Stromal cell of bone marrow (primary cell): Measurements from ENCODE around the gene ACD.

Experiments
- DNase-seq: peaks from one replicate; pipeline ENCODE4 v3.0.0-alpha.2; 2012; ENCODE audit warnings: low read depth

The ACD gene

DNA sequence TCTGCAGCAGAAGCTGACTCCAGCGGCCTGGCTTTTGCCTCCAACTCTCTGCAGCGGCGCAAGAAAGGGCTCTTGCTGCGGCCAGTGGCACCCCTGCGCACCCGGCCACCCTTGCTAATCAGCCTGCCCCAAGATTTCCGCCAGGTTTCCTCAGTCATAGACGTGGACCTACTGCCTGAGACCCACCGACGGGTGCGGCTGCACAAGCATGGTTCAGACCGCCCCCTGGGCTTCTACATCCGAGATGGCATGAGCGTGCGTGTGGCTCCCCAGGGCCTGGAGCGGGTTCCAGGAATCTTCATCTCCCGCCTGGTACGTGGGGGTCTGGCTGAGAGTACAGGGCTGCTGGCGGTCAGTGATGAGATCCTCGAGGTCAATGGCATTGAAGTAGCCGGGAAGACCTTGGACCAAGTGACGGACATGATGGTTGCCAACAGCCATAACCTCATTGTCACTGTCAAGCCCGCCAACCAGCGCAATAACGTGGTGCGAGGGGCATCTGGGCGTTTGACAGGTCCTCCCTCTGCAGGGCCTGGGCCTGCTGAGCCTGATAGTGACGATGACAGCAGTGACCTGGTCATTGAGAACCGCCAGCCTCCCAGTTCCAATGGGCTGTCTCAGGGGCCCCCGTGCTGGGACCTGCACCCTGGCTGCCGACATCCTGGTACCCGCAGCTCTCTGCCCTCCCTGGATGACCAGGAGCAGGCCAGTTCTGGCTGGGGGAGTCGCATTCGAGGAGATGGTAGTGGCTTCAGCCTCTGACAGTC is 2.0 kb upstream of the ACD start:
- DNase-seq, result no peak

DNA sequence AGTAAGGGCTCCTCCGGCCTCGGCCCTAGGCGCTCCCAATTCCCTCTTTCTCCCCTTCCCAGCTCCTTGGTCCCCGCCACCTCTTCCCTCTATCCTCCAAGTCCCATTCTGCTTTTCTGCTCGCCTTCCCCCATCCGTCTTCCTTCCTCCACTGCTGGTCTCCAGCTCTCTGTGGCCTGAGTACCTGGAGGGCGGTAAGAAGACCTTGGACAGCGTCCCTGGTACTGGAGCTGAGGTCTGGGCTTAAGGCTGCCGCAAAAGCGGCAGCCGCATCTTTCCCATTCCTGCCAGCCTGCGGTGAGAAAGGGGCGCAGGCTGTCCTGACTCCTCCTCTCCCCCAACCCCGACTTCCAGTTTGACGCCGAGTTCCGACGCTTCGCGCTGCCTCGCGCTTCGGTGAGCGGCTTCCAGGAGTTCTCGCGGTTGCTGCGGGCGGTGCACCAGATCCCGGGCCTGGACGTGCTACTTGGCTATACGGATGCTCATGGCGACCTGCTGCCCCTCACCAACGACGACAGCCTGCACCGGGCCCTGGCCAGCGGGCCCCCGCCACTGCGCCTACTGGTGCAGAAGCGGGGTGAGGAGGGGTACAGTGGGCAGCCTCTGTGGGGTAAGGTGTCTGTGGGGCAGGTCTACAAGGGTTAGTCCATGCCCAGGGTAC is 1.2 kb upstream of the ACD start:
- no peak for DNase-seq

DNA sequence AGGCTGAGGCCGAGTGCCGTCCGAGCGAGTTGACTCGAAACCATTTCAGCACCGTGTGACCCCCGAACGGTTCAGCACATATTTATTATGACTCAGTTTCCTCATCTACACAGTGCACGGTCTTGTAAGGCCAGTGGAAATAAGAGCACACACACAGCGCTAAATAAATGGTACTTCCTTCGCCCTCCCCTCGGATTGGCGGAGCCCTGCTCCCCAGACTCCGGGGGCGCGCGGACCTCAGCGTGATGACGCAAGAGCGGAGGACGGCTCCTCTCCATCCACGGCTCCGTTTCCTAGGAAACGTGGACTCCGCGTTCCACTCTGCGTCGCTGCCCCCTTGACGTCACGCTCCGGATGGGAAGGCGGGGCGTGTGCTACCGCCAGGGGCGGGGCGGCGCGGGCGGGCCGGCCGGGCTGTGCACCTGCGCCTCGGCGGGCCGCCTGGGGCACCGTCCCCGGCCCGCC is 536 bp upstream of the ACD start, which contains the start of gene PARD6A:
PARD6A (plus strand) TSS at position 397 of the 465 bp plus-strand sequence. CDS start 79 bp downstream, outside the sequence.
- peak; percentile 95 for DNase-seq

DNA sequence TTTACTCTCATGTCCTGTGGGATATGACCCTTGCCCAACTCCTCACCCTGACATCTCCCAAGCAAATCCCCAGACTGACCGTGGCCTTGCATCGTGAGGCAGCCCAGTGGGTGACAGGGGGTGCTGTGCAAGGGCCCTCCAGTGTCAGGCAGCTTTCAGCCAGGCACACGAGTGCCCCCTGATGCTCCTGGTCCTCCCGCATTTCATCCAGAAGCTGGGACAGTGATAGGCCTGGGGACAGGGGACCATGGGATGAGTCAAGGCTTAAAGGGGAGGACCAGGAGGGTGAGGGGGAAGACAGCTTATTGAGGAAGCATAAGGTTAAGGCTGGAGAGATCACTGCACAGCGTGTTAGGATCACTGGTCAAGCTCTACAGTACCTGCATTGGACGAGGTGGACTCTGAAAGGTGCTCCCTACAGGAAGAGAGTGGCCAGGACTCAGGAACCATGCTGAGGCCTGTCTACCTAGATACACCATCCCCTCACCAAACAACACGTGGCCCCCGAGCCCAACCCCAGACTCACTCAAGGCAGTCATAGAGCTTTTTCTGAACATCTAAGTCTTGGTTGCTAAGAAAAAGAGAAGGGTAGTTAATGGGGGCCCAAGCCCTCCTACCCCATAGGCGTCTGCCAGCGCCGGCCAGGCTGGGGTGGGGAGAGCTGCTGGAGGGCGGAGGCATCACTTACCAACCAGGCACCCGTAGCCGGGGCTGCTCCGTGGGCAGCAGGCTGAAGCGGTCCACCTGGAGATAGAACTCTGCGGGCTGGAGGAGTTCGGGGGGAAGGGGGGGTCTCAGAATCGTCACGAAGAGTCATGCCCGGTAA is 998 bp downstream of the ACD start:
- DNase-seq, result no peak

DNA sequence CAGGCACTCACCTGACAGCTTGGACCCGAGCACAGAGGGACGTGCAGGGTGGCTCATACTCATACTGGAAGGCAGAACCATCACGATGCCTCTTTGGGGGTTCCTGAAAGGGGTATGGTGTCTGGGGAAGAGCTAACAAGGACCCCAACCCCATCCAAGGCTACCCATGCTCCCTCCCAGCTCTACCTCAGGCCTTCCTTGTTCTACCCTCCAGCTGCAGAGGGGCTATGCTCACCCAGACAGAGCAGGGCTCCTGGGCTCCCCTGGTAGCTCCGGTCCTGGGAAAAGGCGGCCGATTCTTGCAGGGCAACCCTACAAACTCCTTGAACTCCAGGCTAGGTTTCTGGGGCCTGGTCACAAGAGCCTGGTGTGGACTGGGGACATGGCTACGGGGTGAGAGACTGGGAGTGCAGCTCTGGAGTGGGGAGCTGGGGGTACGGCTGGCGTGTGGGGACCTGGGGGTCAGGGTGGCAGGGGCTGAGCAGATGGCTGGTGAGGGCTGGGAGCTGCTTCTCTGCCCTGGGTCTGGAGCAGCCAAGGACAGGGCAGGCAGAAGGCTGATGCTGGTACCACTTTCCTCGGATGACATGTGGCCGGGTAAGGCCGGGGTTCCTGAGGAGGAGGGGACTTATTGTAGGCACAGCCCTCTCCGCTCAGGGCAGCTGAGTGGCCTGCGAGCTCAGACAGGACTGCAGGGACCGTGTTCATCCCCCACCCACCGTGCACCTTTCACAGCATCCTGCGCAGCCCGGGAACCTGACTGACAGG is 2.1 kb downstream of the ACD start:
- no peak for DNase-seq

DNA sequence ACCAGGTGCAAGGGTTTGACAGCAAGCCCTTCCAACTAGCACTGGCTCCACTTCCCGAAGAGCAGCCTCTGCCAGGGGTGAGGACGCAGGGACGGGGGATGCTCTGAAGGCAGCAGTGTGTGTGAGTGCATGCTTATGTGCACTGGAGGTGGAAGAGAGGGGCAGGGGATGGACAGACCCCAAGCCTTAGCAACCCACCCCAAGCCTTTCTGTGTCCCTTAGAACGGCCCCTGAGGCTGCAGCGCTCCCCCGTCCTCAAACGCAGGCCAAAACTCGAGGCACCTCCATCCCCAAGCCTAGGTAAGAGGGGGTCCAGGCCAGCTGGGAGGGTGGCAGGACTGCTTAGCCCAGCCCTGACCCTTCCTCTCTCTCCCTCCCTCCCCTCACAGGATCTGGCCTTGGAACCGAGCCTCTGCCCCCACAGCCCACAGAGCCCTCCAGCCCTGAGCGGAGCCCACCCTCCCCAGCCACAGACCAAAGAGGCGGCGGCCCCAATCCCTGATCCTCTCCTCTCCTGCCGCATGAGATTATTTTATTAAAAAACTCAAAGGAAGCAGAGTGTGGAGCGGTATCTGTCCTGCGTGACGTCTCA is 2.9 kb downstream of the ACD start:
- no peak for DNase-seq

DNA sequence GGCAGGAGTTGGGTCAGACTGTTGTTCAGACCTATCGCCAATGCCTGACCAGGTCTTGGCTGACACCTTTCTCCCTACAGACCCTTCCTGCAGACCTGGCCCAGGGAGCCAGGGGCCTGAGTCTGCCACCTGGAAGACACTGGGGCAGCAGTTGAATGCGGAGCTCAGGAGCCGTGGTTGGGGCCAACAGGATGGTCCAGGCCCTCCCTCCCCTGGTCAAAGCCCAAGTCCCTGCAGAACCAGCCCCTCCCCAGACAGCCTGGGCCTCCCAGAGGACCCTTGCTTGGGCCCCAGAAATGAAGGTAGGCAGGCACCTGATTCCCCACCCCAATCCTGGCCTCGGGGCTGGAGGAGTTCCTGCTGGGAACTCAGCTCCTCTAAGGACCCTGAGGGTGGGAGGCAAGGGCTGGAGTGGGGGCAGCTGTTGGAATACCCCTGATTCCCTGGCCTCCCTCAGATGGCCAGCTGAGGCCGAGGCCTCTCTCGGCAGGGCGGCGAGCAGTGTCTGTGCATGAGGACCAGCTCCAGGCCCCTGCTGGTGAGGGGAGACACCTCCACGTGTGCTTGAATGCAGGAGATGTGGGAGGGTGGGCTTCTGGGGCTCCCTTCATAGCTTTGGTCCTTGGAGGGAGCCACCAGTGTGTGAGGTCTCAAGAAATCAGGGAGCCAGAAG is 3.6 kb downstream of the ACD start:
- no peak for DNase-seq

DNA sequence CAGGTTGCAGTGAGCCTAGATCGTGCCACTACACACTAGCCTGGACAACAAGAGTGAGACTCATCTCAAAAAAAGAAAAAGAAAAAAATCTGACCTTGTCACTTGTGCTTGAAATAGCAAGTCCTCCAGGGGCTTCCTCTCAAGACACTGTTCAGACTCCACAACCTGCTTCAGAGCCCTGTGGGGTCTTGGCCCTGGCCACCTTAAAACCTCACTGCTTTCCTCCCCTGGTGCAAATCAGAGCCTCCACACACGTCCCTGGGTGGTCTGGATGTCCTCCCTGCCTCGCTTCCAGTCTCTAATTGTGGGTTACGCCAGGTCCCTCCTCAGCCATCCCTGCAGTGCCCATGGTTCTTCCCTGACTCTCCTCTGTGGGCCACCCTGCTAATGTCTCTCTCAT is 4.7 kb downstream of the ACD start:
- no peak for DNase-seq

DNA sequence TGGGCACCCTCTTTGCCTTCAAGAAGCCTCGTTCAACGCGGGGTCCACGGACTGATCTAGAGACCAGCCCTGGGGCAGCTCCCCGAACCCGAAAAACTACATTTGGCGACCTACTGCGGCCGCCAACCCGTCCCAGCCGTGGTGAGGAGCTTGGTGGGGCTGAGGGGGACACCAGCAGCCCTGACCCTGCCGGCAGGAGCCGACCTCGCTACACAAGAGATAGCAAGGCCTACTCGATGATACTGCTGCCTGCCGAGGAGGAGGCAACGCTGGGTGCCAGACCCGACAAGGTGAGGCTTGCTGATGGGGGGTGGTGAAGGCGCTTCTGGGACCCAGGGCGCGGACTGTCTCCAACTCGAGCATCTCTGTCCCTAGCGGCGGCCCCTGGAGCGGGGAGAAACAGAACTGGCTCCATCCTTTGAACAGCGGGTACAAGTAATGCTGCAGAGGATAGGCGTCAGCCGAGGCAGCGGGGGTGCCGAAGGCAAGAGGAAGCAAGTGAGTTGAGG is 5.6 kb downstream of the ACD start:
- no peak for DNase-seq

DNA sequence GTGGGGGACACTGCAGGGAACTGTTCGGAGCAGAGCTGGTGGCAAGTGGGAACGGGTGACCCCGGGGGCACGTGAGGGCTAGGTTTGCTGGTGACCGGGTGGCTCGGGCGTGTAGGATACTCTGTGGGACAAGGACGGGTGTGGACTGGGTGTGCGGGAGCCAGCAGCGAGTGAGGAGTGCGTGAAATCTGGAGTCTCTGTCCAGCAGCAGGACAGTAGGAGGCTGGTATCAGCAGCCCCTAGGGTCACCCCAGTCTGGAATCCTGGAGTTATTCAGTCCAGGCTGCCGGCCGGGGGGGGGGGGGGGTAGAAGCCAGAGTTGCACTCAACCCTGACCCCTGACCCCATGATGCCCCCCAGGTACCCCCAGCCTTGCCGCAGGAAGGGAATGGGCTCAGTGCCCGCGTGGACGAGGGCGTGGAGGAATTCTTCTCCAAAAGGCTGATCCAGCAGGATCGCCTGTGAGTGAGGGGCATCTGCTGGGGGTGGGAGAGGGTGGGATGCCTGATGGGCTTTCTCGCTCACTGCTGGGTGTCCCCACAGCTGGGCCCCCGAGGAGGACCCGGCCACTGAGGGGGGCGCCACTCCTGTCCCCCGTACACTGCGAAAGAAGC is 6.2 kb downstream of the ACD start:
- no peak for DNase-seq

DNA sequence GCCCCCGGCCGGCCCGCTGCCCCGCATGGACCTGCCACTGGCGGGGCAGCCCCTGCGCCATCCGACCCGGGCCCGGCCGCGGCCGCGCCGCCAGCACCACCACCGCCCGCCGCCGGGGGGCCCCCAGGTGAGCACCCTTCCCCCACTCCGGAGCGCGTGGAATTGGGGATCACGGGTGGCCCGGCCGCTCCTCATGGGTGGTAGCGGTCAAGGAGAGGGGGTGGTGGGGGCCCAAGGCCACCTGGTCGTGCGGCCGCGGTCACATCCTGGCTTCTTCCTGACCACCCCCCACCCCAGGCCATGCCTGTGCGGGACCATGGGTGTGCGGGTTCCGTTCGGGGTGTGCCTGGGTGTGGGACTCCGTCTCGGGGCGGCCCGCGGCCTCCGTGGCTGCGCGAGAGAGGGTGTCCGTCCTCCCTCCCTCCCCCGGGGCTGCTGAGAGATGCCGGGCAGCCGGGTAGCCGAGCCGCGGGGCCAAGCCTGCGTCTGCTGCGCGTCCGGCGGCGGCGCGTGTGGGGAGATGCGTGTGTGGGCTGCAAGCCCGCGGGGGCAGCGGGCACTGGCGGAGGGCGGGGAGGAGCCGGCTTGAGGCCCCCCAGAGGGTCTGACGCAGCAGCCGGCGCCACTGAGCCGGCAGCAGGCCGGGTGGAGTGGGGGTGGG is 6.8 kb downstream of the ACD start:
- no peak for DNase-seq

DNA sequence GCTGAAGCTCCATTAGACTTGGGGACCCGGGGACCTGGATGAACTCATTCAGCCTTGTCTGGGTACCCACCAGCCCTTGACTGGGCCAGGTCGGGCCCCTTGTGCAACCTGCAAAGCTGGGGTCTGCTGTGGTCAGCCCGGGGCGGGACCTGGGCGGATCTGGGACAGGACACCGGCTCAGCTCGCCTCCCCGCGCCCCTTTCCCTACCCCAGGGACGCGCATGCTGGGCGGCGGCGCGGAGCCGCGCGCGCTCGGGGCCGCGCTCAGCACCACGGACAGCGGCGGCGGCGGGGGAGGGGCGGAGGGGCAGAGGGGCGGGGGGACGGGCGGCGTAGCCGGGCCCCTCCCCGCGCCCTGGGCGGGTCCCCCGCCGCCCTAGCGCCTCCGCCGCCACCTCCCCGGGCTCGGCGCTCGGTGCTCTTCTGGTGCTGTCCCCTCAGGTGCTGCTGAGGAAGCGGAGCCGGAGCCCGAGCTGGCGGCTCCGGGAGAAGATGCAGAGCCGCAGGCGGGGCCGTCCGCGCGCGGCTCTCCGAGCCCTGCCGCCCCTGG is 7.4 kb downstream of the ACD start:
- no peak for DNase-seq

DNA sequence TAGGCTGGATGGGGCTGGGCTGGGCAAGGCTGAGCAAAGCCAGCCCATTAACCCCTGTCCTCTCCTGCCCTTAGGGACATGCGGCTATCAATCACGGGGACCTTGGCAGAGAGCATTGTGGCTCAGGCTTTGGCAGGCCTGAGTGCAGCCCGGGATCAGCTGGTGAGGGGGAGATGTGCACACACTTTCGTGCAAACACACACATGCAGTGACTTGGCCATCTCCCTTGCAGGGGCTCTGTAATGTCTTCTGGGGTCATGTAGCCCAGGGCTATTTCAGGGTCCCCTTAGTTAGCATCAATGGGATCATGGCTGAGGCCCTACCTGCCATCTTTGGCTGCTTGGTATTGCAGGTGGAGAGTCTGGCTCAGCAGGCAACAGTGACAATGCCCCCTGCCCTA is 8.2 kb downstream of the ACD start:
- no peak for DNase-seq

DNA sequence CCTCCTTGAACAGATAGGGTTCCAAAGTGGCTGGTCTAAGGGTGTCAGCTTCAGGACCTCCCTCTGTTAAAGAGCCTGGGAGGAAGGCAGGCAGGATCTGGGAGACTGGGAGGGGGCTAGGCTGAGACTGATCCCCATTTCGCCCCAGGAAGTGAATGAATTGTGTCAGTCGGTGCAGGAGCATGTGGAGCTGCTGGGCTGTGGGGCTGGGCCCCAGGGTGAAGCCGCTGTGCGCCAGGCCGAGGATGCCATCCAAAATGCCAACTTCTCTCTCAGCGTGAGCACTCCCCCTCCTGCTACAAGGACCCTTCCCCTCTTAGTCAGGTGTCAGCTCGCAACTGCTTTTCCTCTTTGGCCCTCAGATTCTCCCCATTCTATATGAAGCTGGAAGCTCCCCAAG is 9.0 kb downstream of the ACD start:
- no peak for DNase-seq

DNA sequence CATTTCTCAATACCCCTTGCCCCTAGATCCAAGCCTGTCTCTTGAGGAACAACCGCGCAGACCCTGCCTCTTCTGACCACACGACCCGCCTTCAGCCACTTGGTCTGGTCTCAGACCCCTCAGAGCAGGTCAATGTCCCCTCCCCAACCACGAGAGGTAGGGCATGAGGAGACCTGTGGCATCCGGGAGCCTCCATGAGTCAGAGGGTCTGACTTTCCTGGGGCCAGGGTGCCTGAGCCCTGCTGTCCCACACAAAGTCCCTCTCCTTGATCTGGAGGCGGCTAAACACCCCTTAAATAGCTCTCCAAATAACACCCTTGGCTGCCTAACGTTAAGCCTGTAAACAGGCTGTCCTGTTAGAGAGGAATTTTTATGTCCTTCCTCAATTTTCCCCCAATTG is 10.0 kb downstream of the ACD start:
- DNase-seq, result no peak

DNA sequence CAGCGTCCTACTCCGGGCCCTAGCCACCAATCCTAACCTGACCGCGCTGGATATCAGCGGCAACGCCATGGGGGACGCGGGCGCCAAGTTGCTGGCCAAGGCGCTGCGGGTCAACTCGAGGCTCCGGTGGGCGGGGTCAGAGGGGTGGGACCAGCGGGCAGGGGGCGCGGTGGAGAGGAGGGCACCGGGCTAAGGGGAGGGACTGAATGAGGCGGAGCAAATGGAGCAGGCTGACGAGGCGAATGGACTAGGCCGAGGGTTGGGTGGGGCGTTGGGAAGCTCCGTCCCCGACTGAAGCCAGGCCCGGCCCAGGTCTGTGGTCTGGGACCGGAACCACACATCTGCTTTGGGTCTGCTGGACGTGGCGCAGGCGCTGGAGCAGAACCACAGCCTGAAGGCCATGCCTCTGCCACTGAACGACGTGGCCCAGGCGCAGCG is 10.5 kb downstream of the ACD start:
- no peak for DNase-seq

DNA sequence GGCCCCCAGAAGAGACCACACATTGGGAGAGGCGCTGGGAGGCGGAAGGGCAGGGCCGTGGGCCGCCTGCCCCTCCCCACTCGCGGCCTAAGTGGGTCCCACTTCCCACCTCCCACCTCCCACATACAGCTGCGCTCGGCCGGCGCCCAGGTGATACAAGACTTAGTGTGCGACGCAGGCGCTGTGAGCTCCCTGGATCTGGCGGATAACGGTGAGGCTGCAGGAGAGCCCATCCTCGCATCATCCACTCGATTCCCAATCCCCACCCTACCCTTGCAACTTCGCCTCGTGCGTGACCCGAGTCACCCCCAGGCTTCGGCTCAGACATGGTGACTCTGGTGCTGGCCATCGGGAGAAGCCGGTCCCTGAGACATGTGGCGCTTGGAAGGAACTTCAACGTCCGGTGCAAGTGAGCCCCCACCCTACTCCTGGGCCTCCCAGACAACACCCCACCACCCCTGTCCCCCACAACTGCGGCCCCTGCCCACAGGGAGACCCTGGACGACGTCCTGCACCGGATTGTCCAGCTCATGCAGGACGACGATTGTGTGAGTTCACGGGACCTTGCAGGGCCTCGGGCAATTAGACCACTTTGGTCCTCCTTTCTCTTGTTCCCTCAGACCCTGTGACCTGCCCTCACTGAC is 11.2 kb downstream of the ACD start:
- DNase-seq, result no peak

DNA sequence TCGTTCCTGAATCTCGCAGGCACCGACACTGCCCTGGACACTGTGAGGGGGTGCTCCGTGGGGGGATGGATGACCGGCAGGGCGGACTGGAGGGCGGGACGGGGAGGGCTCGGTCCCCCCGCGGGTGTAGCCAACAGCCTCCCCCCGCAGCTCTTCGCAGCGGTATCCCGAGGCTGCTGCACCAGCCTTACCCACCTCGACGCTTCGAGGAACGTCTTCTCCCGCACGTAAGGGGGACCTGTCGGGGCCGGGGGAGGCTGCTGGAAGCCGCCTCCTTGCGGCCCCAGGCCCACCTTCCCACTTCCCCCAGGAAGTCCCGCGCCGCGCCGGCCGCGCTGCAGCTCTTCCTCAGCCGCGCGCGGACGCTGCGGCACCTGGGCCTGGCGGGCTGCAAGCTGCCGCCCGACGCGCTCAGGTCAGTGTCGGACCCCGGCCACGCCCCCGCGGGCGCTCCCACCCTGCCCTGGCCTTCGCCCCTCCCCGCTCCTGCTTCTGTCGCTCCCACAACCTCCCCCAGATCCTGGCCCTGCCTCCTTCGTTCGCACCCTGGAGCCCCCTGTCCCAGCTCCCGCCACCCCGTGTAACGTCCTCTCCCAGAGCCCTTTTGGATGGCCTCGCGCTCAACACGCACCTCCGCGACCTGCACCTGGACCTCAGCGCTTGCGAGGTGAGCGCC is 11.8 kb downstream of the ACD start:
- DNase-seq, result no peak
